Fibroblast of skin of right biceps (primary cell): ENCODE measurements around the gene FCRL5.
"Not testable (repeated sequence)": the region's sequence is repeated elsewhere in the genome, so short reads cannot be mapped to it uniquely, and the experiment has no call there.

ENCODE experiments used
- DNase-seq: peaks from one replicate; pipeline ENCODE4 v3.0.0-alpha.2; 2013

Gene FCRL5

GRCh38 chr1:157551694-157552693 is at the start of gene FCRL5:
Gene FCRL5, minus strand, starts transcription at chr1:157552515. Its CDS starts 153 bp downstream, at chr1:157552362.
- DNase-seq = no peak

GRCh38 chr1:157600236-157600635 is 47.9 kb upstream of the FCRL5 start:
- peak; percentile 3 for DNase-seq

- no peak for DNase-seq
These were observed 45.8 kb upstream of the FCRL5 start, which contains the start of gene FCRL4 for GRCh38 chr1:157597959-157598667. Gene FCRL4, minus strand, starts transcription at chr1:157598085. Its CDS starts 141 bp downstream, at chr1:157597944.

- DNase-seq = peak; percentile 28
These were observed 44.1 kb upstream of the FCRL5 start for GRCh38 chr1:157596384-157596783.

- DNase-seq = no peak
These were observed 43.0 kb upstream of the FCRL5 start for GRCh38 chr1:157595356-157595755.

GRCh38 chr1:157585984-157586383 is 33.7 kb upstream of the FCRL5 start:
- no peak for DNase-seq

- no peak for DNase-seq
These were observed 32.2 kb upstream of the FCRL5 start for GRCh38 chr1:157584503-157584902.

GRCh38 chr1:157580828-157581210 is 28.5 kb upstream of the FCRL5 start:
- DNase-seq = no peak

GRCh38 chr1:157580179-157580827 is 28.0 kb upstream of the FCRL5 start:
- peak; percentile 53 for DNase-seq

GRCh38 chr1:157577420-157577819 is 25.1 kb upstream of the FCRL5 start:
- no peak for DNase-seq

GRCh38 chr1:157575744-157576143 is 23.4 kb upstream of the FCRL5 start:
- DNase-seq = no peak

- no peak for DNase-seq
These were observed 22.5 kb upstream of the FCRL5 start for GRCh38 chr1:157574836-157575235.

- no peak for DNase-seq
These were observed 14.4 kb upstream of the FCRL5 start for GRCh38 chr1:157566484-157567300.

GRCh38 chr1:157562515-157562914 is 10.2 kb upstream of the FCRL5 start:
- no peak for DNase-seq

- no peak for DNase-seq
These were observed 5.8 kb upstream of the FCRL5 start for GRCh38 chr1:157558119-157558518.

GRCh38 chr1:157548081-157548480 is 4.2 kb downstream of the FCRL5 start:
- DNase-seq = not testable (repeated sequence)

- no peak for DNase-seq
These were observed 9.6 kb downstream of the FCRL5 start for GRCh38 chr1:157542676-157543075.

- peak; percentile 38 for DNase-seq
These were observed 11.5 kb downstream of the FCRL5 start for GRCh38 chr1:157540852-157541251.

GRCh38 chr1:157540160-157540748 is 12.1 kb downstream of the FCRL5 start:
- no peak for DNase-seq

GRCh38 chr1:157539568-157539967 is 12.7 kb downstream of the FCRL5 start:
- DNase-seq = no peak

GRCh38 chr1:157532569-157532968 is 19.7 kb downstream of the FCRL5 start:
- no peak for DNase-seq
